SK-N-SH treated with all-trans-retinoic acid at 6 μM for 48 hours (cell line): Measurements from ENCODE around the gene PTPRD.

Source experiments
- ARNTL ChIP-seq: fragments of 450-650 bp; formaldehyde crosslinking; IDR thresholded peaks from 2 replicates; pipeline ENCODE4 v1.5.0; 2020; ENCODE audit warnings: low read depth, mild to moderate bottlenecking, moderate library complexity, borderline replicate concordance
- BACH2 ChIP-seq: fragments of 250-450 bp; sonication (Bioruptor Pico); IDR thresholded peaks from 2 replicates; pipeline ENCODE4 v1.9.0; 2021; ENCODE audit warnings: mild to moderate bottlenecking, borderline replicate concordance
- ESRRG ChIP-seq: fragments of 250-450 bp; sonication (Bioruptor Pico); IDR thresholded peaks from 2 replicates; pipeline ENCODE4 v1.6.1; 2021; ENCODE audit warnings: mild to moderate bottlenecking
- OSR1 ChIP-seq: fragments of 250-450 bp; sonication (Bioruptor Pico); IDR thresholded peaks from 2 replicates; pipeline ENCODE4 v1.8.0; 2022; ENCODE audit warnings: moderate library complexity, mild to moderate bottlenecking, inconsistent platforms
- PPARA ChIP-seq: fragments of 250-450 bp; sonication (Bioruptor Pico); IDR thresholded peaks from 2 replicates; pipeline ENCODE4 v1.5.0; 2020; ENCODE audit warnings: mild to moderate bottlenecking, borderline replicate concordance
- TOX ChIP-seq: fragments of 250-450 bp; sonication (Bioruptor Pico); IDR thresholded peaks from 2 replicates; pipeline ENCODE4 v1.8.0; 2021; ENCODE audit warnings: mild to moderate bottlenecking, moderate library complexity, borderline replicate concordance
- ZC3H10 ChIP-seq: fragments of 250-450 bp; sonication (Bioruptor Pico); IDR thresholded peaks from 2 replicates; pipeline ENCODE4 v1.5.1; 2021; ENCODE audit warnings: mild to moderate bottlenecking, moderate library complexity
- ZFP3 ChIP-seq: fragments of 250-450 bp; sonication (Bioruptor Pico); IDR thresholded peaks from 2 replicates; pipeline ENCODE4 v1.5.0; 2020; ENCODE audit warnings: mild to moderate bottlenecking, moderate library complexity
- ZFP30 ChIP-seq: fragments of 450-650 bp; formaldehyde crosslinking; IDR thresholded peaks from 2 replicates; pipeline ENCODE4 v1.5.0; 2022; ENCODE audit warnings: mild to moderate bottlenecking, moderate library complexity
- ZNF565 ChIP-seq: fragments of 450-650 bp; formaldehyde crosslinking; conservative IDR thresholded peaks from 2 replicates; pipeline ENCODE4 v1.5.0; 2020; ENCODE audit warnings: low read depth, mild to moderate bottlenecking, moderate library complexity
- TF ChIP-seq, protein P1 (sequence below): fragments of 250-450 bp; sonication (Bioruptor Pico); IDR thresholded peaks from 2 replicates; pipeline ENCODE4 v1.8.0; 2020; ENCODE audit warnings: mild to moderate bottlenecking, moderate library complexity, borderline replicate concordance
- TF ChIP-seq, protein P2 (sequence below): fragments of 250-450 bp; sonication (Bioruptor Pico); IDR thresholded peaks from 2 replicates; pipeline ENCODE4 v1.5.1; 2021; ENCODE audit warnings: mild to moderate bottlenecking, moderate library complexity
- TF ChIP-seq, protein P3 (sequence below): fragments of 250-450 bp; sonication (Bioruptor Pico); IDR thresholded peaks from 2 replicates; pipeline ENCODE4 v1.5.1; 2020; ENCODE audit warnings: low read depth, mild to moderate bottlenecking, moderate library complexity

DNA sequence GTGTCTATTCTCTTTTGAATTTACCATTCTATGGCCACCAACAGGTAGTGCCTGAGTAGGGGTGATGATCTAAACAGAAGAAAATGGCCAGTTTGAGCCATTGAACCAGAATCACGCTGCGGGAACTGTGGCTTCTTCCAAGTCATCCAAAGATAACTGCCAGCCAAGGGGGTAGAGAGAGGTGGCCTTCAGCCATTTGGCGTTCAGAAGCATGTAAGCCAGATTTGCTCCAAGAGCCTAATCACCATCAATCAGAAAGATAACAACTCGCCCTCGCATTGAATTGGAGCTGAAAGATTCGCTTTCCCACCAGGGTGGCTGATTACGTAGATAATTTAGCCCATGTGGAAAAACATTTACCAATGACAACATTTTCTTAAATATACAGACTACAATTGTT lies 1510.5 kb downstream of the PTPRD start:
- TF ChIP-seq TOX (CRISPR knock-in tag) (no peak), ESRRG (no peak), ARNTL (CRISPR knock-in tag) (no peak), ZNF565 (CRISPR knock-in tag) (no peak), ZFP30 (no peak), ZFP3 (CRISPR knock-in tag) (no peak), OSR1 (CRISPR knock-in tag) (no peak), PPARA (CRISPR knock-in tag) (no peak), BACH2 (CRISPR knock-in tag) (no peak), ZC3H10 (CRISPR knock-in tag) (no peak)
- TF ChIP-seq, protein P1, sequence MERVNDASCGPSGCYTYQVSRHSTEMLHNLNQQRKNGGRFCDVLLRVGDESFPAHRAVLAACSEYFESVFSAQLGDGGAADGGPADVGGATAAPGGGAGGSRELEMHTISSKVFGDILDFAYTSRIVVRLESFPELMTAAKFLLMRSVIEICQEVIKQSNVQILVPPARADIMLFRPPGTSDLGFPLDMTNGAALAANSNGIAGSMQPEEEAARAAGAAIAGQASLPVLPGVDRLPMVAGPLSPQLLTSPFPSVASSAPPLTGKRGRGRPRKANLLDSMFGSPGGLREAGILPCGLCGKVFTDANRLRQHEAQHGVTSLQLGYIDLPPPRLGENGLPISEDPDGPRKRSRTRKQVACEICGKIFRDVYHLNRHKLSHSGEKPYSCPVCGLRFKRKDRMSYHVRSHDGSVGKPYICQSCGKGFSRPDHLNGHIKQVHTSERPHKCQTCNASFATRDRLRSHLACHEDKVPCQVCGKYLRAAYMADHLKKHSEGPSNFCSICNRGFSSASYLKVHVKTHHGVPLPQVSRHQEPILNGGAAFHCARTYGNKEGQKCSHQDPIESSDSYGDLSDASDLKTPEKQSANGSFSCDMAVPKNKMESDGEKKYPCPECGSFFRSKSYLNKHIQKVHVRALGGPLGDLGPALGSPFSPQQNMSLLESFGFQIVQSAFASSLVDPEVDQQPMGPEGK (CRISPR knock-in tag) = no peak
- TF ChIP-seq, protein P2, sequence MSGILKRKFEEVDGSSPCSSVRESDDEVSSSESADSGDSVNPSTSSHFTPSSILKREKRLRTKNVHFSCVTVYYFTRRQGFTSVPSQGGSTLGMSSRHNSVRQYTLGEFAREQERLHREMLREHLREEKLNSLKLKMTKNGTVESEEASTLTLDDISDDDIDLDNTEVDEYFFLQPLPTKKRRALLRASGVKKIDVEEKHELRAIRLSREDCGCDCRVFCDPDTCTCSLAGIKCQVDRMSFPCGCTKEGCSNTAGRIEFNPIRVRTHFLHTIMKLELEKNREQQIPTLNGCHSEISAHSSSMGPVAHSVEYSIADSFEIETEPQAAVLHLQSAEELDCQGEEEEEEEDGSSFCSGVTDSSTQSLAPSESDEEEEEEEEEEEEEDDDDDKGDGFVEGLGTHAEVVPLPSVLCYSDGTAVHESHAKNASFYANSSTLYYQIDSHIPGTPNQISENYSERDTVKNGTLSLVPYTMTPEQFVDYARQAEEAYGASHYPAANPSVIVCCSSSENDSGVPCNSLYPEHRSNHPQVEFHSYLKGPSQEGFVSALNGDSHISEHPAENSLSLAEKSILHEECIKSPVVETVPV (CRISPR knock-in tag) = no peak
- TF ChIP-seq, protein P3, sequence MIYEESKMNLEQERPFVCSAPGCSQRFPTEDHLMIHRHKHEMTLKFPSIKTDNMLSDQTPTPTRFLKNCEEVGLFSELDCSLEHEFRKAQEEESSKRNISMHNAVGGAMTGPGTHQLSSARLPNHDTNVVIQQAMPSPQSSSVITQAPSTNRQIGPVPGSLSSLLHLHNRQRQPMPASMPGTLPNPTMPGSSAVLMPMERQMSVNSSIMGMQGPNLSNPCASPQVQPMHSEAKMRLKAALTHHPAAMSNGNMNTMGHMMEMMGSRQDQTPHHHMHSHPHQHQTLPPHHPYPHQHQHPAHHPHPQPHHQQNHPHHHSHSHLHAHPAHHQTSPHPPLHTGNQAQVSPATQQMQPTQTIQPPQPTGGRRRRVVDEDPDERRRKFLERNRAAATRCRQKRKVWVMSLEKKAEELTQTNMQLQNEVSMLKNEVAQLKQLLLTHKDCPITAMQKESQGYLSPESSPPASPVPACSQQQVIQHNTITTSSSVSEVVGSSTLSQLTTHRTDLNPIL = no peak
